NCI-H774 (cell line): ENCODE data around the gene VAMP2.
"Not testable (repeated sequence)": the region's sequence is repeated elsewhere in the genome, so short reads cannot be mapped to it uniquely, and the experiment has no call there.

Source experiments
- DNase-seq: peaks from one replicate; lab custom pipeline; 2025; lab: John Stamatoyannopoulos, UW

The VAMP2 gene

GRCh38 chr17:8176197-8176940, 13.6 kb upstream of the VAMP2 start, which contains the start of gene TMEM107:
Gene TMEM107 (minus strand): TSS chr17:8176380. CDS start chr17:8176286, 94 bp downstream.
- DNase-seq: peak; percentile 54

- DNase-seq: no peak
These were observed 13.0 kb upstream of the VAMP2 start for GRCh38 chr17:8175795-8176196.

DNA sequence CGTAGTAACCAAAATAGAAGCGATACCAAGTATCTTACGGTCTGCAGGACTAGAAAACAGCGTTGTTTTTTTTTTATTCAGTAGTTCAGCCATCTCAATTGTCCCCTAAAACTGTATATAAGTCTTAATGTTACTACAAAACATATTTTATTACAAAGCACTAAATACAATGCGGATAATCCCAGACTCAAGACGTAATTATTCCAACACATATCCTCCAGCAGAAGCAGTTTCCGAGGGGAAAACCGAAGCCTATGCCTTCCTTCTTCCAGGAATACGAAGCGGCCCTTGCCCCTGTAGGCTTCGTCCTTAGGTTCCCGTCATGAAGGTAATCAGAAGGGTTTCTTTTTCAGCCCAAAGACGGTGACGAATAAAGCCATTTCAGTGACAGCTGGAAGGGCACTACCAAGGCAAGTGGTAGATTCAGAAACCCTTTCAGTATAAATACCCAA, 11.1 kb upstream of the VAMP2 start:
- DNase-seq: no peak

DNA sequence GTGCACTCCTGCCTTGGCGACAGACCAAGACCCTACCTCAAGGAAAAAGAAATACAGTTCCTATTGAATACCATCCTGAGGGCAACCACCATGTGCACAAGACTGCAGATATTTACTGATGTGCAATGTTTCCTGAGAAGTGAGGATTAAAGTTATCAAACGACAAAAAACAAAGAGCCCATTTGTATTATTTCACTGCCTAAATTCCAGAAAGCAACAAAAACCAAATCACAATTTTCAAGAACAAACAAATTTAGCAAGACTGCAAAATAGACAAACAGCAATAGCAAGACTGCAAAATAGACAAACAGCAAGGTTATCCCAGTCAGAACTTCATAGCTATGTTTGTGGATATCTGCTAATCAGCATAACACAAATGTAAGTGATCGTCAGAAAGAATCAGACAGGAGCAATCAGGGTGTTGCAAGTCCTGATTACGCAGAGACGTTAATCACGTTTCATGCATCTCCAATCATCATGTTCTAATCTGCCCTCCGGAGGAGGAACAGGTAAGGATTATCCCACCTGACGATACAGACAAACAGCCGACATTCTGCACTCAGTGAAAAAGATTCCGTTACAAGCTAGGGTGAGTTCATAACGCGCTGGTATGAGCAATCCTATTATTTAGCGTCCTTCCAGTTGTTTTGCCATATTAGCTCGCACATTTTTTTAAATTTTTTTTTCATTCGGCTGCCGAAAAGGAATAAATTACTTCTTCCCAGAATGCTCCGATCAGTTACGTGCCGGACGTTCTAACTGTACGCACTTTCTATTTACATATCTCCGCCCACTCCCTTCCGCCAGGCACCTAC, 10.5 kb upstream of the VAMP2 start:
- DNase-seq: peak; percentile 62

DNA sequence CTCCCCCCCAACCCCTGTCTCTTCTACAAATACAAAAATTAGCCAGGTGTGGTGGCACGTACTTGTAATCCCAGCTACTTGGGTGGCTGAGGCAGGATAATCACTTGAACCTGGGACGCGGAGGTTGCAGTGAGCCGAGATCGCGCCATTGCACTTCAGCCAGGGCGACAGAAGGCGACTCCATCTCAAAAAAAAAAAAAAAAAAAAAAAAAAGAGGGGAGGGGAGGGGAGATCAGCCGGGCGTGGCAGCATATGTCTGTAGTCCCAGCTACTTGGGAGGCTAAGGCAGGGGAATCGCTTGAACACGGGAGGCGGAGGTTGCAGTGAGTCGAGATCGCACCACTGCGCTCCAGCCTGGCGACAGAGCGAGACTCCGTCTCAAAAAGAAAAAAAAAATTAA, 7.4 kb upstream of the VAMP2 start:
- not testable (repeated sequence) for DNase-seq

DNA sequence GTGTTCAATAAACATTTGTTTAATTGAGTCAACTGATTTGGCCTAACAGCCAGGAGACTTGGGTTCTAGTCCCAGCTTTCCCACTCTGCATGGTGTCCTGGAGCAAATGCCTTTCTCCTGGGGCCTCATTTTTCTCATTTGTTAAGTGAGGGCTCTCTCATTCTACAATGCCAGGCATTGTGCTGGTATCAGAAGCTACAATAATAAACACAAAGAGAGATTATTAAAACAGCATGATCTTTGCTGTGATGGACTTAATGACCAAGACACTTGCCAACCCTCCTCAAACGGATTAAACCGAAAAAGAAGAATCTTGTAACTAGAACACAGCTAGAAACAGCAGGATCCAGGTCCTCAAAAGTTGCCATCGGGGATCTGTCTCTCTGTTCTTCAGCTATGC, 4.8 kb upstream of the VAMP2 start:
- no peak for DNase-seq

DNA sequence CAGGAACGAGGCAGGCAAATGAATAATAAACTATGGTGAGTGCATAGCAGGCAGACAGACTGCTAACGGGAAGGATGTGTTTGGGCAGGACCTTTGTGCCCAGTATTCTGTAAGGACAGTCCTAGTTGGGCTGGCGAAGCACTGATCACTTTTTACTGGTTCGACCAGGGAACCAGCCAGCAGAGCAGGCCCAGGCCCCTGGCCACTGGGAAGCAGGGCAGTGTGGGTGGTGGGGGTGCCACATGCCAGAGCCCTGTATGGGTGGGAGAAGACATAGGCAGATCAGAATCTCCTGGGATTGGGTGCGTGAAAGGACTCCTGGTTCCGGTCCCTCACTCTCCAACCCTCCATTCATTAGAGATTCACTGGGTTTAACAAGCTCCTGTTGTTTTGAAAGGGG, 4.0 kb upstream of the VAMP2 start:
- DNase-seq: no peak

DNA sequence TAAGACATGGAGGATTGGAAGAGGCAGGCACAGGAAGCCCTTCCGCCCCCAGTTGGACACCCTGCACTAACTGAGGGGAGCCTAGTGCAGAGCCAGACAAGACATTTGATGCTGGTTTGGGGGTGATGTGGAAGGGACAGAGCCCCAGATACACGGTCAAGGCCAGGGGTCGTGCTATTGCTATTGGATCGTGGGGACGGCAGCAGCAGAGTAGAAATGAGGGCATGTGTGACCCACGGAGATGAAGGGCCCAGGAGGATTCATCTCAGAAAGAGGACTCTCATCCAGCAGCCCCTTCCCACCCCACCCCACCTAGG, 2.0 kb upstream of the VAMP2 start:
- DNase-seq: no peak

- no peak for DNase-seq
These were observed 1.4 kb upstream of the VAMP2 start for GRCh38 chr17:8163978-8164814.

- no peak for DNase-seq
These were observed 539 bp upstream of the VAMP2 start for GRCh38 chr17:8162997-8163977.

DNA sequence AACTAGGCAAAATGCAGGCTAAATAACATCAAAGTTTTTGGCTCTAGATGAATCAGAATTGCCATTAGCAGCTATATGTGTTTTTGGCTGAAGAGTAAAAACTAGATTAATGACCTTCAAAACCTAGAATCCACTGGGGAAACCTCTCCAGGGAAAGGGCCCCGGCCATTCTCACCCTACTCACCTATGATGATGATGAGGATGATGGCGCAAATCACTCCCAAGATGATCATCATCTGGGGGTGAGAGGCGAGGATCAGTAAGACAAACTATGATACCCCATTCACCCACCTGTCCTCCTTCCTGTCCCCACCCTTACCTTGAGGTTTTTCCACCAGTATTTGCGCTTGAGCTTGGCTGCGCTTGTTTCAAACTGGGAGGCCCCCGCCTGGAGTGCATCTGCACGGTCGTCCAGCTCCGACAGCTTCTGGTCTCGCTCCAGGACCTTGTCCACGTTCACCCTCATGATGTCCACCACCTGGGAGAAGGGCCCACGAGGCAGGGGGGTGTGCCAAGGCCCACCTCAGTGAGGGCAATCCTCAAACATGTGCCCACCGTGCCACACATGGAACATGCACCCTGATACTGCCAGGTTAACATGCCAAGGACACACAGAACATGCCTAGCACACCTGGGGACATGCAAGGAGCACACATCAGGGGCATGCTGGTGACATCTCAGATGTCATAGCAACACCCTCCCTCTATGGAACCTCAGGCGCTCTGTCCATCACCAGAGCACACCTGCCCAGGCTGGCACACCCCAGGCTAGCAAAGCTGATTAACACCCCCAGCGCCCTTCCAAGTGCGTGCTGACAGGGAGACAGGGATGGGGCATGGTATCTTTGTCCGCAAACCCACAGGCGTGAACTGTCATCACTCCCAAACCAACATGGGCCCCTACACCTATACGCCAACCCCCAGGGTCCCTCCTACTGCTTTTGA, 1.2 kb downstream of the VAMP2 start:
- no peak for DNase-seq

GRCh38 chr17:8160741-8161221, 2.0 kb downstream of the VAMP2 start:
- DNase-seq: no peak

- no peak for DNase-seq
These were observed 2.5 kb downstream of the VAMP2 start for GRCh38 chr17:8160224-8160577.

GRCh38 chr17:8159459-8160223, 3.1 kb downstream of the VAMP2 start:
- no peak for DNase-seq

DNA sequence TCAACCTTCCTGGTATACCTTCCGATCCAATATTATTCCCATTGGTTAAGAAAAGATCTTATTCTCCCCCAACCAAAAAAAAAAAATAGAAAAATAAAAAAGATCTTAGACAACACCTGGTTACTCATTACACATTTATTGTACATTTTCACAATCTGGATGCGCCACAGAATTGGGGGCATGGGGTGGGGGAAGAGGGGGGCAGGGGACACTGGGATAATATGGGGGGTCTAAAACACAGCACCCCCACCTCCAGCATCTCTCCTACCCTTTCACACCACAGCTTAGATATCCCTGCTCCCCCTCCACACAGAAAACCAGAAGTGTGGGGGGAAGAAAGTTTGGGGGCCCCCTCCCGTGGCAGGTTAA, 3.7 kb downstream of the VAMP2 start:
- DNase-seq: no peak

GRCh38 chr17:8158267-8159031, 4.3 kb downstream of the VAMP2 start:
- DNase-seq: peak; percentile 25

- peak; percentile 97 for DNase-seq
These were observed 6.3 kb downstream of the VAMP2 start for GRCh38 chr17:8156246-8156992.

DNA sequence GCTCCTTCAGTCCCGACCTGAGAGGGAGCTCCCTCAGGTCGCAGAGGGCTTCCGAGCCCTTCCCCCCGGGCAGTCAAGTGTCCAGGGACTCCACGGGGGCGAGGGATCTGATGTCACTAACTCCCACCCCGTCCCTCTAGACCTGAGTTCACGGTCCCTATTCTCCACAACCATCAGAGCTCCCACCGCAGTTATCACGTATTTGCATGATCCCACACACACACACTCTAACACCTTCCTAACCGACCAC, 6.8 kb downstream of the VAMP2 start:
- no peak for DNase-seq
